ENCODE results near the gene PIK3R1. TPM values are rescaled to one million over a fixed set of nuclear protein-coding genes. Genes with fewer than 3 reads are reported as not detected.

Gene PIK3R1
- total and polyA plus RNA-seq, 4 donors, result 6.8 to 222 (median 74.9) TPM

DNA sequence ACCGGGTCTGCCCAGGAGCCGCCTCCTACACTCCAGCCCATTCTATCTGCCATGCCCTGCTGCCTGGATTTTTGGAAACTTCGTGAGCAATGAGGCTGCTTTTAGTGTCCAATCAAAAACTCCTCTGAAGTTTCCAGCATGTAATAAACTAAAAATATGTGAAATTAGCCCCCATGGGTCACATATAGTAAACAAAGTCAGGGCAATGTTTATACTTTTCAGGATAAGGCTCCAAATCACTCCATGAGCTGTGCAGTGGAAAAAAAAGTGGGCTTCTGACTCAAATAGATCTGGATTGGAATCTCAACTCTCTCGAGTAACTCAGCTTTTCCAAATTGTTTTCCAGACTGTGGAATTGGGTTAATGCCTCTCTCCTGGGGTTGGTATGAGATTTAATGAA, 68.2 kb downstream of the PIK3R1 start:
- Histone ChIP-seq H3K9ac (ENCODE audit: insufficient read depth in 1 of 2, low read length in 2 of 2) (no peak overlapping the region), H3K36me3 (ENCODE audit: control insufficient read depth in 4 of 4, insufficient read depth in 4 of 4, low read length in 4 of 4) (peaks cover 29 to 39% (median 31%) of the 10 kb centered on the region in 4 donors), H3K9me3 (ENCODE audit: control insufficient read depth in 4 of 4, insufficient read depth in 3 of 4, low read length in 3 of 4) (no peaks in the 10 kb centered on the region), H3K27me3 (ENCODE audit: control insufficient read depth in 3 of 3, insufficient read depth in 3 of 3, low read length in 2 of 3) (no peaks in the 10 kb centered on the region), H3K27ac (ENCODE audit: low read depth in 1 of 2, low read length in 1 of 2) (peak overlapping the region in 1 of 2 donors; percentile 45), H3K4me1 (ENCODE audit: control insufficient read depth in 5 of 5, insufficient read depth in 5 of 5, low read length in 5 of 5) (peaks cover 6 to 40% (median 14%) of the 10 kb centered on the region in 5 donors), H3K4me3 (no peak overlapping the region)
- DNase-seq (peak in 2 of 3 donors; percentile 81 to 82), ATAC-seq (ENCODE audit: insufficient read depth, low FRiP score) (no peak)
- TF ChIP-seq, protein P1, sequence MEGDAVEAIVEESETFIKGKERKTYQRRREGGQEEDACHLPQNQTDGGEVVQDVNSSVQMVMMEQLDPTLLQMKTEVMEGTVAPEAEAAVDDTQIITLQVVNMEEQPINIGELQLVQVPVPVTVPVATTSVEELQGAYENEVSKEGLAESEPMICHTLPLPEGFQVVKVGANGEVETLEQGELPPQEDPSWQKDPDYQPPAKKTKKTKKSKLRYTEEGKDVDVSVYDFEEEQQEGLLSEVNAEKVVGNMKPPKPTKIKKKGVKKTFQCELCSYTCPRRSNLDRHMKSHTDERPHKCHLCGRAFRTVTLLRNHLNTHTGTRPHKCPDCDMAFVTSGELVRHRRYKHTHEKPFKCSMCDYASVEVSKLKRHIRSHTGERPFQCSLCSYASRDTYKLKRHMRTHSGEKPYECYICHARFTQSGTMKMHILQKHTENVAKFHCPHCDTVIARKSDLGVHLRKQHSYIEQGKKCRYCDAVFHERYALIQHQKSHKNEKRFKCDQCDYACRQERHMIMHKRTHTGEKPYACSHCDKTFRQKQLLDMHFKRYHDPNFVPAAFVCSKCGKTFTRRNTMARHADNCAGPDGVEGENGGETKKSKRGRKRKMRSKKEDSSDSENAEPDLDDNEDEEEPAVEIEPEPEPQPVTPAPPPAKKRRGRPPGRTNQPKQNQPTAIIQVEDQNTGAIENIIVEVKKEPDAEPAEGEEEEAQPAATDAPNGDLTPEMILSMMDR (IDR thresholded peaks at IDR 0.05; ENCODE audit: control extremely low read depth, extremely low read depth), result no peak
- WGBS, 2 donors, result 78 to 82% methylated on average over 4 of the region's 4 CpGs

DNA sequence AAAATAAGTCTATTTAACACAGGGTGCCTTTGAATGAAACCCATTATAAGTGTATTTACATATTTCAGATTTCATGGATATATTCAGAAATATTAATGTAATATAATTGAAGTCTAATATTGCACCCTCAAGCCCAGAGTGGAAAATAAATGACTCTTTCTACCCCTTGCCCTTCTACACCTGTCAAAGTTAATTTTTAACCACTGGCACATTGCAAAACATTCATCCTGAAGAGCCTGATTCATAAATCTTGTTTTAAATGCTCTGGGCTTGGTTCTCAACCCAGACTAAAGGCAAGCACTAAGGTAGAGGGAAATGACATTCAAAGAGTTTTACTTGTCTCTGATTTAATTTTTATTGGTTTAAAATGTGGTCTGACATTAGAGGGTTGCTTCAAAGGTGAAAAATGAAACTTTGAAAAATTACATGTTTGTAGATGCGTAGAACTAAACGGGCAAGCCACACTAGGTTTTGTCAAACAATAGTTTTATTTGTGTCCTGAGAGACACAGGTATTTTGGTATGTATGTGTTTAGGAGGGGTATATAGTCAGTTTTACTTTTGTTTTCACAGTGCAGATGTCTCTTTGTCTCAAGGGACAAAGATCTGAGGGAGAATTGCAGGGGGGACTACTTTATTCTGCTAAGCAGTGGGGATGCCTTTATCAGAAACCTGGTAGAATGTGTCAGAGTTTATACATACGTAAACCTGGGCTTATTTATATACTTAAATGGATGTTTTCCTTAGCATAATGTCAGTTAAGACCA, 69.7 kb downstream of the PIK3R1 start:
- peak in 2 of 3 donors; percentile 45 to 76 for DNase-seq
- TF ChIP-seq, protein P1 (IDR thresholded peaks at IDR 0.05; ENCODE audit: control extremely low read depth, extremely low read depth), result no peak
- ATAC-seq (ENCODE audit: insufficient read depth, low FRiP score), result no peak
- WGBS, 2 donors, result 69 to 83% methylated on average over 3 of the region's 3 CpGs
- Histone ChIP-seq H3K27me3 (ENCODE audit: control insufficient read depth in 3 of 3, insufficient read depth in 3 of 3, low read length in 2 of 3) (no peaks in the 10 kb centered on the region), H3K4me1 (ENCODE audit: control insufficient read depth in 5 of 5, insufficient read depth in 5 of 5, low read length in 5 of 5) (peaks cover 11 to 55% (median 18%) of the 10 kb centered on the region in 5 donors), H3K9me3 (ENCODE audit: control insufficient read depth in 4 of 4, insufficient read depth in 3 of 4, low read length in 3 of 4) (no peaks in the 10 kb centered on the region), H3K4me3 (no peak overlapping the region), H3K9ac (ENCODE audit: insufficient read depth in 1 of 2, low read length in 2 of 2) (no peak overlapping the region), H3K27ac (ENCODE audit: low read depth in 1 of 2, low read length in 1 of 2) (peak overlapping the region in 1 of 2 donors; percentile 49), H3K36me3 (ENCODE audit: control insufficient read depth in 4 of 4, insufficient read depth in 4 of 4, low read length in 4 of 4) (peaks cover 18 to 26% (median 19%) of the 10 kb centered on the region in 4 donors)

DNA sequence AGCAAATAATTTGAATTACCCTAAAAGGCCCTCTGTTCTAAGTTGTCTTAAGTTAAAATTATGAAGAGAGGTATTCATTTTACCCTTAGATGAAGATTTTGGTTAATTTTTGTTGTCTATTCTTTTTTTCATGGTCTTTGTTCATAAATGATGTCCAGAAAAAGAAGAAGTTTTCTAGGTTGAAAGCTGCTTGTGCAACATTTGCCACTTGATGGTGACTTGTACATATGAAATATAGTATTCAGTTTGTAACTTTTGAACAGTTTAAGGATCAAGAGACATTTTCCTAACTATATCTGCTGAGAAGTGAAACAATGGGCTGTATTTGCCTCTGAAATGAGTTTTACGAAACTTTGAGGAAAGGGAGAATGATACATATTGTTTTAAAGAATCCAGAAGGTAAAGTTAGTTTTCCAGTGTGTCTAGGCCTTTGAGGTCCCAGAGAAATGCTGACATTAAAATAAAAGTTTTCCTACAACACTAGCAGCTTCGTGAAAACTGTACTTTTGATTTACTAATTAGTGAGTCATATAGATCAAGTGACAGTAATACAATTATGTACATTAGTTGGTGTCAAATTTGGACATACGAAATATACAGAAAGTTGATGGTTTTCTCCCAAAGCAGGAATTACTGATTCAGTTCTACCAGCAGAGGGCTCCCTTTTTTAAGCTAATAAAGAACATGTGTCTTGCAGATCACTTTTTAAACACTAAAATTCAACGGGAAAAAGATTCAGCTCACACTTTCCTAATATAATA, 70.5 kb downstream of the PIK3R1 start:
- TF ChIP-seq, protein P1 (IDR thresholded peaks at IDR 0.05; ENCODE audit: control extremely low read depth, extremely low read depth), result peak; percentile 55
- Histone ChIP-seq H3K4me3 (no peak overlapping the region), H3K27ac (ENCODE audit: low read depth in 1 of 2, low read length in 1 of 2) (peak overlapping the region in 1 of 2 donors; percentile 49), H3K4me1 (ENCODE audit: control insufficient read depth in 5 of 5, insufficient read depth in 5 of 5, low read length in 5 of 5) (peaks cover 11 to 61% (median 18%) of the 10 kb centered on the region in 5 donors), H3K9ac (ENCODE audit: insufficient read depth in 1 of 2, low read length in 2 of 2) (peak overlapping the region in 1 of 2 donors; percentile 44), H3K9me3 (ENCODE audit: control insufficient read depth in 4 of 4, insufficient read depth in 3 of 4, low read length in 3 of 4) (no peaks in the 10 kb centered on the region), H3K27me3 (ENCODE audit: control insufficient read depth in 3 of 3, insufficient read depth in 3 of 3, low read length in 2 of 3) (no peaks in the 10 kb centered on the region), H3K36me3 (ENCODE audit: control insufficient read depth in 4 of 4, insufficient read depth in 4 of 4, low read length in 4 of 4) (peaks cover 13 to 26% (median 18%) of the 10 kb centered on the region in 4 donors)
- ATAC-seq (ENCODE audit: insufficient read depth, low FRiP score), result no peak
- DNase-seq, result peak in 2 of 3 donors; percentile 82 to 85
- WGBS, 2 donors, result 26 to 31% methylated on average over 4 of the region's 4 CpGs

All from lung (tissue), 12 donors.